HG03571 (cell line): ENCODE data around the gene SIRPB2.
"Not testable (repeated sequence)": the region's sequence is repeated elsewhere in the genome, so short reads cannot be mapped to it uniquely, and the experiment has no call there.

Experiments used
- ATAC-seq: cut with Tn5 transposase; IDR thresholded peaks from one replicate; pipeline ENCODE4 v1.9.1; 2021; ENCODE audit not compliant: unreplicated experiment

SIRPB2 gene

GRCh38 chr20:1500496-1500895 is 9.3 kb upstream of the SIRPB2 start:
- ATAC-seq = no peak

DNA sequence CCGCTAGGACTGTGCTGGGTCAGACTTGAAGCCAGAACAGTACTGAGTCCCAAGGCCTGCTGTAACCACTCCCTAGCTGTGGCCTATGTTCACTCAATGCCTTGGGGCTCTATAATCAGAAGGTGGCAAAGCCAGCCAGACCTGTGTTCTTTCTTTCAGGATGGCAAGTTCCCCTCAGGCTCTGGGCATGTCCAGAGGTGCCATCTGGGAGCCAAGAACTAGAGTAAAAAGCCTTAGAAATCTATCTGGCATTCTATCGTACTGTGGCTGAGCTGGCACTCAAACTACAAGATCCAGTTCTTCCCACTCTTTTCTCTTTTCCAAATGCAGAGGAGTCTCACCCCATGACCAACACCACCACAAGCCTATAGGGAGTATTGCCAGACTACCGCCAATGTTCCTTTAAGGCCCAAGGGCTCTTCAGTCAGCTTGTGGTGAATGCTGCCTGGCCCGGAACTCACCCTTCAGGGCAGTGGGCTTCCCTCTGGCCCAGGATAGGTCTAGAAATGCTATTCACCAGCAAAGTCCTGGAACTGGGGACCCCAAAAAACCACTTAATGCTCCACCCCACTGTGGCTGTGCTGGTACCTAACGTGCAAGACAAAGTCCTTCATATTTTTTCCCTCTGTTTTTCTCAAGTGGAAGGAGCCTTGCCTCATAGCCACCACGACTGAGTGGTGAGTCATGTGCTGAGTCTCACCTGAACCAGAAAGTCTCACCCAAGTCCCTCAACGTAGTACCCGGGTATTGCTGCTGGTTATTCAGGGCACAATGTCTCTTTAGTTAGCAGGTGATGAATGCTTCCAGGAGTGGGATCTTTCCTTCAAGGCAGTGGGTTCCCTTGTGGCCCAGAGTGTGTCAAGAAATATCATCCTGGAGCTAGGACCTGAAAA is 8.6 kb upstream of the SIRPB2 start:
- ATAC-seq = no peak

- ATAC-seq = not testable (repeated sequence)
Measured at GRCh38 chr20:1497371-1497770, 6.2 kb upstream of the SIRPB2 start.

GRCh38 chr20:1496930-1497329 is 5.7 kb upstream of the SIRPB2 start:
- ATAC-seq = no peak

DNA sequence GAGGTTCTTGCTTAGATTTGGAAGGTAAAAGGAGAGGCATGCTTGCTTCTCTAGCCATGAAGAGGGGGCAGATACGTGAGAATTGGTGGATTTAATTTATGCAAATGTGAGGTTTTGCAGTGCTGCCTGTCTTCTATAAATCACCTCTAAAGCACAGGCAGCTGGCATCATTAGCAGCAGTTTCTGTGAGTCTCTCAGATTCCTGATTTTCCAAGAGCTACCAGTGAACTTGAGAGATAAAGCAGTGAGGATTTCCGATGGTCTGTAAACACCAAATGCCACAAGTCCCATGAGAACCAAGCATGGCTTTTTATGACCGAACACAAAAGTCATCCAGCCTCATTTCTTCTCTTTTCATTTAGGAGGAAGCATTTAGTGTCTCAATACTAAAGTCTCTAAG is 3.2 kb upstream of the SIRPB2 start:
- ATAC-seq = no peak

- no peak for ATAC-seq
Measured at GRCh38 chr20:1493536-1493935, 2.3 kb upstream of the SIRPB2 start.

- no peak for ATAC-seq
Measured at GRCh38 chr20:1491860-1492642, 831 bp upstream of the SIRPB2 start.

- no peak for ATAC-seq
Measured at GRCh38 chr20:1490643-1491195, 501 bp downstream of the SIRPB2 start.

GRCh38 chr20:1489764-1490436 is 1.3 kb downstream of the SIRPB2 start:
- ATAC-seq = no peak

- no peak for ATAC-seq
Measured at GRCh38 chr20:1489325-1489724, 1.9 kb downstream of the SIRPB2 start.

GRCh38 chr20:1486566-1486965 is 4.7 kb downstream of the SIRPB2 start:
- no peak for ATAC-seq

DNA sequence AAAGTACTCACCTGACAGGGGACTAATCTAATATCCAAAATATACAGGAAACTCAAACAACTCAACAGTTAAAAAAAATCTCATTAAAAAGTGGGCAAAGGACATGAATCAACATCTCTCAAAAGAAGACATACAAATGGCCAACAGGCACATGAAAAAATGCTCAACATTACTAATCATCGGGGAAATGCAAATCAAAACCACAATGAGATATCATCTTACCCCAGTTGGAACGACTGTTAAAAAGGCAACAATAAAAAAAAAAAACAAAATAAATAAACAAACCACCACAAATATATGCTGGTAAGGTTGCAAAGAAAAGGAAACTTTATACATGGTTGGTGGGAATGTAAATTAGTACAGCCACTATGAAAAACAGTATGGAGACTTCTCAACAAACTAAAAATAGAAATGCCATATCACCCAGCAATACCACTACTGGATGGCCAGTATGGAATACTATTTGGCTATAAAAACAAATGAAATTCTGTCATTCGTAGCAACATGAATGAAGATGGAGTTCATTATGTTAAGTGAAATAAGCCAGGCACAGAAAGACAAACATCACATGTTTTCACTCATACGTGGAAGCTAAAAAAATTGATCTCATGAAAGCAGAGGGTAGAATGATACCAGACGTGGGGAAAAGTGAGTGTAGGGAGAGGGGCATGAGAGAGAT is 6.6 kb downstream of the SIRPB2 start:
- ATAC-seq = no peak

DNA sequence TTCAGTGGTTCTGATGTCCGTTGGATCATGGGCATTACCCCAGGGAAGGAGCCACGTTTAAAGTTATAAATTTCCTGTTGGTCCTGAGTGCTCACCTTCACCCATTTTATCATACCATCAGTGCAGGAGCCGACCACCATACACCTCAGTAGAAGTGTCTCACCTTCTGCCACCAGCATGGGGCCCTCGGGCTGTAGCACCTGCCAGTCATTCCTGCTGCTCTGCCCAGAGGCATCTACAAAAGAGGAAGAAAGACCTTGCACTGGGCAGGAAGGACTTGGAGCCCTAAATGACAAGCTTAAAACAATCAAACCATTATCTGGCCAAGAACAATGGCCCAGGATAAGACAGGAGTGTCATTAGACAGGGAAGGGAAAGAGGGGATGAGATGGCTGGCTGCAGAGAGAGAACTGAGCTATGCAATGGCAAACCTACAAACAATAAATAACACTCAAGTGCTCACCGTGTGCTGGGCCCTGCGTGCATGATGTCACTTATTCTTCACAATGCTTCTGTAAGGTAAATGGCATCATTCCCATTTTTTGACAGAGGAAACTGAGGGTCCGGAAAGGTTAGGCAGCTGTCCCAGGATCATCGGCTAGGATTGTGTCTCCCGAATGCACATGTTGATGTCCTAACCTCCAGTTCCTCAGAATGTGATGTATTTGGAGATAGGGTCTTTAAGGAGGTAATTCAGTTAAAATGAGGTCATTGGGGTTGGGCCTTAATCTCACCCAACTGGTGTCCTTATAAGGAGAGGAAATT is 11.2 kb downstream of the SIRPB2 start:
- no peak for ATAC-seq

GRCh38 chr20:1478566-1478965 is 12.7 kb downstream of the SIRPB2 start:
- no peak for ATAC-seq

- no peak for ATAC-seq
Measured at GRCh38 chr20:1477896-1478490, 13.2 kb downstream of the SIRPB2 start.

DNA sequence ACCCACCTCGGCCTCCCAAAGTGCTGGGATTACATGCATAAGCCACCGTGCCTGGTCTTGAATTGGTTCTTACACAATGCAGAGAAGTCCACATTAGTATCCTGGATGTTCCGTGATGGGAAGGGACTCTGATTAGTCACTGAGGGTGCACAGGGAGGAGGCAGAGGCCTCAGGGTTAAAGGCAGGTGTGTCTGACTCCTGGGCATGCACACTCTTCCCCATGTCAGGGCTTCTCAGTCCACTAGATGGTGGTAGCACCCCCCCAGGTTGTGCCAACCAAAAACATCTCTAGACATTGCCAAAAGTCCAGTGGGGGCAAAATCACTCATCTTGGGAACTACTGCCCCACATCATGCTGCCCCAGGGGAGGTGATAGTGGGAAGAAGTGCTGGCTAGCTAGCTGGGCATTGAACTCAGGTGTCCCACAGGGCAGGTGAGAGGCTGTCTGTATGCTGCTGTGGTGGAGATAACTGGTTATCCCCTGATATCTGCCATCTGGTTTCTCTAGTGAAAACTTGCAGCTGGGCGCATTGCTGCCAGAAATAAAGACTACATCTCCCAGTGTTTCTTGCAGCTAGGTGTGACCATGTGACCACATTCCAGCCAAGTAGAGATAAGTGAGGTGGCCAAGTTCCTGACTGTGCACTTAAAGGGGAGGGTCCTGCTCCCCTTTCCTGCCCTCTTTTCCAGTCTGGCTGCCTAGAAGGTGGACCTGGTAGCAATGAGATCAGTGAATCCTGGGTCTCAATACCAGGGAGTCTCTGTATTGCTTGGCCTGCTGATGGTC is 16.2 kb downstream of the SIRPB2 start:
- ATAC-seq = no peak

GRCh38 chr20:1474325-1474724 is 16.9 kb downstream of the SIRPB2 start:
- ATAC-seq = no peak

DNA sequence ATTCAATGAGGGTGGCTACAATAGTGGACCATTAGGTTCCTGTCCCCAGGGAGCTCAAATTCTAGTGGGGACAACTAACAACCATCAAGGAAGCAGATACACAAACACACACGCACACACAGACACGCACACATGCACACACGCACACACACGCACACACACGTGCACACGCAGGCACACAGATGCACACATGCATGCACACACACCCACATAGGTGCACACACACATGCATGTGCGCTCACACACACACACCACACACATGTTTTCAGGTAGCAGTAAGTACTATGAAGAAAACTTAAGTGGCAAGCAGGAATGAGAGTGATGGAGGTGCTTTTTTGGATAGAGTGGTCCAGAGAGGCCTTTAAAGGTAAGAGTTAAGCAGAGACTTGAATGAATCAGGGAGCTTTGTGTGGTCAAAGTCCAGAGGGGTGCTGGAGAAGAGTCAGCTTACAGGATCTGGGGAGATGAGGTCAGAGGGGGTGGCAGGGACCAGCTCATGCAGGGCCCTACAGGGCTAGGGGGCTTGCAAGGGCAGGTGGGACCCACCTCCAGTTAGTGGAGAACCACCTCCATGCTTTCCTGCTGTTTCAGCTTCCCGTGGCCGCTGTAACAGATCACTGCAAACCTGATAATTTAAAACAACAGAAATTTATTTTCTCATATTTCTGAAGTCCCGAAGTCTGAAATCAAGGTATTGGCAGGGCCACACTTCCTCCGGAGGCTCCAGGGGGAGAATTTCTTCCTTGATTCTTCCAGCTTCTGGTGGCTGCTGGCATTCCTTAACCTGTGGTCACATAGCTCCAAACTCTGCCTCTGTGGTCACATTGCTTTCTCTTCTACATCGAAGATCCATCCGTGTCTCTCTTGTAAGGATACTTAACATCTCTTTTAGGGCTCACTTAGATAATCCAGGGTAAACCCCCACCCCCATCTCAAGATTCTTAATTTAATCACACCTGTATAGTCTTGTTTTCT is 17.7 kb downstream of the SIRPB2 start:
- ATAC-seq = no peak
